ENCODE measurements around the gene SHC3.

SHC3 gene

GRCh38 chr9:89104821-89105220, 73.8 kb downstream of the SHC3 start:
- DNase-seq, result no peak

- DNase-seq, result no peak
Measured at GRCh38 chr9:89097219-89097618, 81.4 kb downstream of the SHC3 start.

GRCh38 chr9:89096807-89097206, 81.8 kb downstream of the SHC3 start:
- no peak for DNase-seq

GRCh38 chr9:89095761-89096528, 82.7 kb downstream of the SHC3 start:
- no peak for DNase-seq

- DNase-seq, result no peak
Measured at GRCh38 chr9:89093201-89093975, 85.2 kb downstream of the SHC3 start.

- DNase-seq, result no peak
Measured at GRCh38 chr9:89089176-89089575, 89.4 kb downstream of the SHC3 start.

GRCh38 chr9:89083626-89084025, 95.0 kb downstream of the SHC3 start:
- DNase-seq, result no peak

- DNase-seq, result no peak
Measured at GRCh38 chr9:89080193-89080592, 98.4 kb downstream of the SHC3 start.

GRCh38 chr9:89079391-89079790, 99.2 kb downstream of the SHC3 start:
- DNase-seq, result no peak

- DNase-seq, result no peak
Measured at GRCh38 chr9:89078860-89079259, 99.8 kb downstream of the SHC3 start.

- DNase-seq, result no peak
Measured at GRCh38 chr9:89078421-89078820, 100.2 kb downstream of the SHC3 start.

- DNase-seq, result no peak
Measured at GRCh38 chr9:89077519-89077918, 101.1 kb downstream of the SHC3 start.

GRCh38 chr9:89073397-89073796, 105.2 kb downstream of the SHC3 start:
- DNase-seq, result no peak

- no peak for DNase-seq
Measured at GRCh38 chr9:89071591-89071990, 107.0 kb downstream of the SHC3 start.

- no peak for DNase-seq
Measured at GRCh38 chr9:89066835-89067234, 111.8 kb downstream of the SHC3 start.

GRCh38 chr9:89065921-89066320, 112.7 kb downstream of the SHC3 start:
- DNase-seq, result no peak

GRCh38 chr9:89060790-89061189, 117.8 kb downstream of the SHC3 start:
- DNase-seq, result no peak

GRCh38 chr9:89059925-89060506, 118.6 kb downstream of the SHC3 start:
- DNase-seq, result no peak

GRCh38 chr9:89058906-89059305, 119.7 kb downstream of the SHC3 start:
- no peak for DNase-seq

GRCh38 chr9:89054865-89055495, 123.6 kb downstream of the SHC3 start:
- DNase-seq, result no peak

- DNase-seq, result no peak
Measured at GRCh38 chr9:89053301-89053700, 125.3 kb downstream of the SHC3 start.

GRCh38 chr9:89052470-89053097, 126.0 kb downstream of the SHC3 start:
- DNase-seq, result no peak

- DNase-seq, result no peak
Measured at GRCh38 chr9:89051421-89052025, 127.1 kb downstream of the SHC3 start.
